NCI-H1092 treated with DMSO at 0.1 percent for 48 hours (cell line): ENCODE results near the gene NFKBIB.
A peak's percentile ranks its signal among the peaks of the same experiment; 100 is the strongest.
"Not testable (repeated sequence)": the region's sequence is repeated elsewhere in the genome, so short reads cannot be mapped to it uniquely, and the experiment has no call there.

Source experiments
- DNase-seq: peaks from one replicate; lab custom pipeline; 2025; lab: John Stamatoyannopoulos, UW

Gene NFKBIB

DNA sequence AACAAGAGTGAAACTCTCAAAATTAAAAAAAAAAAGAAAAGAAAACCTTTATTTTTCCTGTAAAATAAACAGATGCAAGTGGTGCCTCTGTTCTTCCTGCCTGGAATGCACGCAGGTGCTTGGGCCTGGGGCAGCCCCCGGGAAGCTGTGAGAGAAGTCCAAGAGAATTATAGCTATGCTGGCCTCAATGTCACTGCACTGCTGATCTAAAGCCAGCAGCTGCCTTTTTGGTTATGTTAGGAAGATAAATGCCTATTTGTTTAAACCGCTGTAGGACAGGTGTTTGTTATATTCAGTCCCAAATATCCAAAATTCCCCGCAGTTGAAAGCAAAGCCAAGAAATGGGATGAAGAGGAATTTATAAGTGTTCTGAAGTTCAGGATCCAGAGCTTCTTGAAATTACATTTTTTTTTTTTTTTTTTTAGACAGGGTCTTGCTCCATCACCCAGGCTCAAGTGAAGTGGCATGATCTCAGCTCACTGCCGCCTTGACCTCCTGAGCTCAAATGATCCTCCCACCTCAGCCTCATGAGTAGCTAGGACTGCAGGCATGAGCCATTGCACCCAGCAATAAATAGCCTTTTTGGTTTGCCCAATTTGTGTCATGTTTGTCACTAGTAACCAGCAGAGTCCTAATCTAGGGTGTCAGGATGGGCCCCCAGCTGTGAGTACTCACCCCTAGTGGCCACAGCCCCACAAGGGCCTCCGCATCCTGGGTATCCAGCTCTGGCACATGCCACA is 23.9 kb upstream of the NFKBIB start:
- DNase-seq = no peak

DNA sequence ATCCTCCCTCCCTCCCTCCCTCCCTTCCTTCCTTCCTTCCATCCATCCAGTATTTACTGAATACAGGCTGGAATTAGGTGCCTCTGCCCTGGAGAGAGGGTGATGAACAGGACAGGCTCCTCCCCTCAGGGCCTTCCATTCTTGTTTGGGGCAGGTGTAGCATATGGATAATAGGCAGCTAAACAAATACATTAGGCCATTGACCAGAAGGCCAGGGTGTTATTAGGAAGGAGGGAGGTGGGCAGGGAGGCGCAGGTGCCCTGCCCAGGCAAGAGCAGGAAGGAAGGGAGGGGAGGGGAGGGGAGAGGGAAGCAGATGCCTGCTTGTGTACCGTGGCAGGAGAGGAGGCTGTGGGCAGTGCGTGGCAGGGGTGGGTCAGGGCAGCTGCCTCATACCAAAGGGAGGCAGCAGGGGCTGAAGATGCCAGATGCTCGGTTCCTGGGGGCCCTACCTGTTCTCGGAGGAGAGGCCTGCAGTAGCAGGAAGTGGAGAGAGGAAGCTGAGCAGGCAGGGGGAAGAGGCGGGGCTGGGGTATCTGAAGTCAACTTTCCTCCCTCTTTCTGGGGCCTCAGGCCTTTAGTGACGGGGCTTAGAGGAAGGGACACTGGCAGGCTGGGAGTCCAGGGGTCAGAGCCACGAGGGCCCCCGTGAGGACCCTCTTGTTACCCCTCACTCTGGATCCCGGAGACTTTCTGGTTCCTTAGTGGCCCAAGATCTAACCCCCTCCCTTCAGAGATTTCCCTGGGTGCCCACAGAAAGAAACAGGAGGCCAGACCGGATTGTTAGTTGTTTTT is 21.8 kb upstream of the NFKBIB start, which contains the start of gene RINL:
Gene RINL (minus strand): TSS at position 495 of the 794 bp plus-strand sequence. CDS start 1,533 bp downstream, outside the sequence.
- peak; percentile 65 for DNase-seq

DNA sequence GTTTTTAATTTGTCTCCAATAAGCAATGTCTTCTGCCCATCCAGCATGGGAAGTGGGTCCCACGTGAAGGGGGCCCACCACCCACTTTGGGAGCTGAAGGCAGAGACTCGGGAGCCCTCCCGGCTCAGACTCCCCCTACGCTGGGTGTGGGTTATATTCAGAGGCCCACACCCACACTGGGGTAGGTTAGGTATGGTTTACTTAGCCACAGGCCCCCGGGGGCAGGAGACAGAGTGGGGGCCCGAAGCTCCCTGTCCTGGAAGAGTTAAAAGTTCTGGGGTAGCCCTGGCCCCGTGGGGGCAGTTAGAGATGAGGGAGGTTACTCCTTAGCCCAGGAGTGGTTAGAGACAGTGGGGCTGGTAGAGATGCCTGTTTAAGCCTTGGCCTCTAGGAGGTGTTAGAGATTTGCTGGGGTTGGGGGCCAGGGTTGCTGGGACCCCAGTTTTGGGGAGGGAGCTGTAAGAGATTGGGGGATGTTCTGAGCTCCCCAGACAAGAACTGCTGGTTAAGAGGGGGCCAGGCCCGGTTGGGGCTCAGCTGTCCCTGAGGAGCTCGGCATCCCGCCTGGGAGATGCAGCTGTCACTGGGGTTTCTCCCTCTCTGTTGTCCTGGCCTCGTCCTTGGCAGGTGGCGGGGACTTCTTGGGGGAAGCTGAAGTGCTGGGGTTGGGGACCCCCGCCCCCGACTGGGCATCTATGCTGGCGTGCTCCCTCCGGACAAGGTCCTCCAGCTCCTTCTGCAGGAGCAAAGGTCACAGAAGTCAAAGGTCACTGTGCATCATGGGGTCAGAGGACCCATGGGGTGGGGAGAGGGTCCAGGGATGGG is 21.0 kb upstream of the NFKBIB start:
- no peak for DNase-seq

DNA sequence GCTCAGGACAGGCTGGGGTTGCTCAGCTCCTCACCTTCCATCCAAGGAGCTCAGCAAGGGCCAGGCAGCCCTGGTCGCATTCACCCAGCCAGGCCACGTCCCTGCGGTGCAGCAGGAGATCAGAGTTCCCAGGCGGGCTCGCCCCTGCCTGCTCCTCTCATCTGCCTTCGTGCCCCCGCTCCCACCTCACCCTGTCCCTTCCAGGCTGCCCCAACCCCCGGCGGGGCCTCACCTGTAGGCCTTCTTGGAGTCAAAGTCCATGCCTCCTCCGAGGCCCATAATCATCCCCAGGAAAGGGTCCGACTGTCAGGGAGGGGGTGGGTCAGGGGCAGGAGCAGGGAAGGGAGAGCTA is 20.4 kb upstream of the NFKBIB start:
- DNase-seq = no peak

DNA sequence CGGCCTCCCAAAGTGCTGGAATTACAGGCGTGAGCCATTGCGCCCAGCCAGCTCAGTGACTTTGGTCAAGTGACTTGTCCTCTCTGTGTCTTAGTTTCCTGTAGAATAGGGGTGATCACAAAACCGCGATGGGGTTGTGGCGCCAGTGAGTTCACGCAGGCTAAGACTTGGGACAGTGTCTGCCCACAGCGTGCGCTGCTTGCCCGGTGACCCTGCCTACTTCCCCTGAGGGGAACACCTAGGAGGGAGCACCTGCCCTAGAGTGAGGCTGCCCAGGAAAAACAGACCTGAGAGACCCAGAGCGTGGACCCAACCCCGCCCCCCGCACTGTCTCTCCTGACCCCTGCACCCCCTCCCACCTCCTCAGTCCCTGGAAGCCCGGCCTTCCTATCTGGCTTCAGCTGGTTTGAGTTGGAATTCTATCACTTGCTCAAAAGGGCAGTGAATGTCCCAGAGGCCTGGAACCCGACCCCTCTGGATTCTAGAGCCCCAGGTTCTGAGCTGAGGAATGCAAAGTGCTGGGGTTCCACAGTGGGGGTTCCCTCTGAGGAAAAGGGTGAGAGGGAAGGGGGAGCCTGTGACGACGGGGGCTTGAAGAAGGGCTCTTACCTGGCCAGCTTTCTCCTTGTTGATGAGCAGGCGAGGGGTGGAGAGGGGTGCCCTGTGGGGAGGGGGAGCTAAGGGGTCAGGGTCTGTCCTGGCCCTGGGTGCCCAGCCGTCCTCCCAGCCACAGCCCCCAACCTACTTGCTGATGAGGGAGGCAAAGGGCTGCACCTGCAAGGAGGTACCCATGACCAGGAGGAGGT is 19.5 kb upstream of the NFKBIB start:
- DNase-seq = no peak

DNA sequence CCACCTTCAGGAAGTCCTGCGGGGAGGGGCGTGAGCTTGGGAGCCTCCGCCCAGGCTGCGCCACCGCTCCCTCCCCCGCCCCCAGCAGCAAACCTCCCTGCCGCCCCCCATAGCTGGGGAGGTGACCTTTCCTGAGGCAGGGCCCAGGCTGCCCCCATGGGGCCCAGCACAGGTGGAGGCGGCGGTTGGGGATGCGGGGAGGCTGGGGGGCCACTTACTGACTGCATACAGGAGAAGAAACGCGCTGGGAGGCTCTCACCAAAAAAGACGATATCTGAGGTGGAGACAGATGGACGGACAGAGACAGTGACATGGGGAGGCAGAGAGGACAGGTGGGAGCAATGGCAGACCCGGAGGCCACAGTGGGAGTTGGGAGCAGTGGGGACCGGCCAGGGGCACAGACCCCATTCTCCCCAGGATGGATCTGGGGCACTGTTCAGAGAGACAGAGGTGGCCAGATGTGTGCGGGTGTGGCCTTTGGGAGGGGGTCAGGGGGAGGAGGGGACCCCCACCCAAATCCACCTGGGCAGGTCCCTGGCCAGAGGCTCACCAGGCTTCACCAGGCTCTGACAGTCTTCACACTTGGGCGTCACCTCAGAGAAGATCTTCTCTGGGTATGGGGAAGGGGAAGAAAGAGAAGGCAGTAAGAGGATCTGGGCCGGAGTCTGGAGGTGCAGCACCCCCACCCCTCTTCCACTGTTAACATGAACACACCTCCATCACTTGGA is 18.7 kb upstream of the NFKBIB start:
- DNase-seq = no peak

DNA sequence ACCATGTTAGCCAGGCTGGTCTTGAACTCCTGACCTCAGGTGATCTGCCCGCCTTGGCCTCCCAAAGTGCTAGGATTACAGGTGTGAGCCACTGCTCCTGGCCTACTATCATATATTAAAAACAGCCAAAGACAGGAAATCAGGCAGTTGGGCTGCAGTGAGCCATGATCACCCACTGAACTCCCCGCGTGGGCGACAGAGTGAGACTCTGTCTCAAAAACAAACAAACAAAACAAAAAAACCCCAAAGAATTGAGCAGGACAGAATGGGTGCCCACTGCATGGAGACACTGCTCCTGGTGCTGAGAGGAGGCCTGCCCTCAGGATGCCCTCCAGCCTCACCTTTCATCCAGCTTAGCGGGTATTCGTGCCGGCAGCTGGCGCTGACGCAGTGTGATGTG is 16.5 kb upstream of the NFKBIB start:
- no peak for DNase-seq

DNA sequence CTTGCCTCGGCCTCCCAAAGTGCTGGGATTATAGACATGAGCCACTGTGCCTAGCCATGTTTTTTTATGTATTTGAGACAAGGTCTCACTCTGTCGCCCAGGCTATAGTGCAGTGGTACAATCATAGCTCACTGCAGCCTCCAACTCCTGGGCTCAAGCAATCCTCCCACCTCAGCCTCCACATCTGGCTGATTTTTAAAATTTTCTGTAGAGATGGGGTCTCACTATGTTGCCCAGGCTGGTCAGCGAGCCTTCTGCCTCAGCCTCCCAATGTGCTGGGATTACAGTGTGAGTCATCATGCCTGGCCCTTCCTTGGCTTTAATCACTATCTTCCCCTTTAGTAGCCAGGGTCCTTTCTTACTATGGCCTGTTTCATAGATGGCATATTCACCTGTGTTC is 15.1 kb upstream of the NFKBIB start:
- DNase-seq = not testable (repeated sequence)

DNA sequence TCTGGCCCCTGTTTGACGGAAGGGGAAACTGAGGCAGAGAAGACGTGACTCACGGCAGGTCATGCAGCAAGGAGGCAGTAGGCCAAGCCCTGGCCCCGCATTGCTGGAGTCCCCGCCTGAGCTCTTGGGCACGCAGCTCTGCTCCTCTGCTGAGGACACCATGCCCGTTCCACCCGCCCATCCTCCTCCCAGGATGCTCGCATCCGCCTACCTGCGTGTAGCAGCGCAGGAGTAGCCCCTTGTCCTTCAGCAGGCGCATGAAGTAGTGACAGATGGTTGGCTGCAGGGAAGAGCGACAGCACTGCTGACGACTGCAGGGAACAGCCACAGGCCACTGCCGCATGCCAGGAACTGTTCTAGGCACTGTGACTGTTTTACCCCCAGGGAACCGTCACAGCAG is 10.9 kb upstream of the NFKBIB start:
- no peak for DNase-seq

DNA sequence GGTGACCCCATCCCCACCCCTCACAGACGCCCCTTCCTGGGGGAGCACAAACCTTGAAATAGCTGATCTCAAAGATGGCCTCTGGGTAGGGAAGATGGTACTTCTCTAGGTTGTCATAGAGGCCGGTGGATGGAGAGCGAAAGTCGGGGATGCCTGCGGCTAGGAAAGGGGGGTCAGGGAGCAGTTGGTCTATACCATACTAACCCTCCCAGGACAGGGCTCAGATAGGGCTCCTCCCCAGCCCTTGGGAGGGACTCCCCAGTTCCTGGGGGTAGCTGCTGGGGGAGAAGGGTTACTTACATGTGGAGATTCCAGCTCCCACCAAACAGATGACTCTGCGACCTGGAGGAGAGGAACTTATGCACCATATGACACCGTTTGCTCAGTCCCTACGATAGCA is 10.0 kb upstream of the NFKBIB start:
- no peak for DNase-seq

DNA sequence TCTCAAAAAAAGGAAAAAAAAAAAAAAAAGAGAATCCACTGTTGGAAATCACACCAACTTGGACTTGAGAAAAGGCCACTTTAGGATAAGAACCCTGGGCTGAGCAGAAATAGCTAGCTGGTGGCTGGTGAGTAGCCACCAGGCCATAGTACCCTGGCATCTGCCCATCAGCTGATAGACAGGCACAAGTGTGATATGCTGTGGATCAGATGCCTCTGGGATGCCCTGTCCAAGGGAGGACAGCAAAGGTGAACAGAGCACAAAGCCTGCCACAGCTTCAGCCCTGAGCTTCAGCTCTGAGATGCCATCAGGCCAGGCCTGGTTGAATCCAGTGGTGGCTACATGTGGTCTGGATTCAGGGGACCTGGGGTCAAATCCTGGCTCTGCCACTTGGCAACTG is 9.1 kb upstream of the NFKBIB start:
- DNase-seq = no peak

DNA sequence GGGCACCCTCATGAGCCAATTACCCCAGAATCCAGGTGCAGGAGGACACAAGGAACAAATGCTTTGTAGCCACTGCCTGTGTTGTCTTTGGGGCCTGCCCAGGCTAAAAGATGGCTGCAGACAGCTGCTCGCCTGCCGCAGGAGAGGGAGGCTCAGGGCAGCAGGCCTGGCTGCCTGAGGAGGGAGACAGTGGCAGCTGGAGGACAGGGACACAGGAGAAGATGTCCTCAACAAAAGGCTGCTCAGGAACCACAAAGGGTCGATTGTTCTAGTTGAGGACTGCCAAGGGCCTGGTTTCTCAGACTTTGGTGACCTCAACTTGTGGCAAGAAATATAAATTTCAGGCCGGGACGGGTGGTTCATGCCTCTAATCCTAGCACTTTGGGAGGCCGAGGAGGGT is 8.0 kb upstream of the NFKBIB start:
- no peak for DNase-seq

DNA sequence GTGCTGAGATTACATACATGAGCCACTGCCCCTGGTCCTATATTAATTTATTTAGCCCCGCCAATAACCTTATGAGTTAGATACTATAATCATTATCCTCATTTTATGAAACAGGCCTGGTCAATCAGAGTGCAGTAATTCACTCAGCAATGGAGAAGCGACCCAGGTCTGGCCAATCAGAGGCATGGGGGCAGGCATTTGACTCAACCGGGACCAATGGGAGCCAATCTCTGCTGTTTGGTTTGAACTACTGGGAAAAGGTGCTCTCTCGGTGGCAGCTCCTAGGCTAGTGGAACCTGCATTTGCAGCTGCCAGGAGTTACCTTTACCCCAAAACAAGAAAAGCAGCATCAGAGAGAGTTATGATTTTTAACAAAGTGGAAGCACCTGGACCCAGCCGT is 6.9 kb upstream of the NFKBIB start:
- DNase-seq = no peak

DNA sequence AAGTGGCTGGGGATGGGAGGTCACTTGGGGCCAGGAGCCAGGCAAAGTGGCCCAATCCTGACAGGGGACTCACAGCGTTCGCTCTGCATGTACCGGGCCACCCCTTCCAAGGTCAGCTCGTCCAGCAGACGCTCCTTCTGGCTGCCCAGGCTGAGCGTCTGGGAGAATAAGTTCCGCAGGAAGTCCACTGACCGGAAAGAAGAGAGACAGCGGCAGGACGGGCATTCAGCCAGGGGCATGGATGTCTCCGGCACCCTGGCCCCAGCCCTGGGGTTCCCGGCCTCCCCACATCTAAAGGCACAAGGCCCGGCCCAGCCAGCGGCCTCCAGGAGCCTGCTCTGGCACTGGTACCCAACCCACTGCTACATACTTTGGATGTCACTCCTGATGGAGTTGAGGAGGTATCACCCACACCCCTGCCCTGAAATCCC is 6.4 kb upstream of the NFKBIB start:
- DNase-seq = no peak

DNA sequence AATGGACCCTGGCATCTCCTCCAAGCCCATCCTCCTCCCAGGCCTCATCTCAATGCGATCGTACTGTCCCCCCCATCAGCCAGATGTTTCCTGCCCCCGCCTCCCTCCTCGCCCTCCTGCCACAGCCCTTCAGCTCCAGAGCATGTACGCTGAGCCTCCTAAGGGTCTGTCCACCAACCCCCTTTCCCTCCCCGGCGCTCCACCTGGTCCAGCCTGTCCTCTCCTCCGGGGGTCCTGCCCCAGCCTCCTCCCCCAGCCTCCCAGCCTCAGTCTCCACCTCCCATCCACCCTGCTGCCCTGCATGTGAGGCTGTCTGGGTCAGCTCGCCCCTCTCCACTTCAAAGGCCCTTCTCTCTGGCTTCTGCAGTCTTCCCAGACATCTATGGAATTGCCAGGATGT is 4.8 kb upstream of the NFKBIB start:
- DNase-seq = no peak

DNA sequence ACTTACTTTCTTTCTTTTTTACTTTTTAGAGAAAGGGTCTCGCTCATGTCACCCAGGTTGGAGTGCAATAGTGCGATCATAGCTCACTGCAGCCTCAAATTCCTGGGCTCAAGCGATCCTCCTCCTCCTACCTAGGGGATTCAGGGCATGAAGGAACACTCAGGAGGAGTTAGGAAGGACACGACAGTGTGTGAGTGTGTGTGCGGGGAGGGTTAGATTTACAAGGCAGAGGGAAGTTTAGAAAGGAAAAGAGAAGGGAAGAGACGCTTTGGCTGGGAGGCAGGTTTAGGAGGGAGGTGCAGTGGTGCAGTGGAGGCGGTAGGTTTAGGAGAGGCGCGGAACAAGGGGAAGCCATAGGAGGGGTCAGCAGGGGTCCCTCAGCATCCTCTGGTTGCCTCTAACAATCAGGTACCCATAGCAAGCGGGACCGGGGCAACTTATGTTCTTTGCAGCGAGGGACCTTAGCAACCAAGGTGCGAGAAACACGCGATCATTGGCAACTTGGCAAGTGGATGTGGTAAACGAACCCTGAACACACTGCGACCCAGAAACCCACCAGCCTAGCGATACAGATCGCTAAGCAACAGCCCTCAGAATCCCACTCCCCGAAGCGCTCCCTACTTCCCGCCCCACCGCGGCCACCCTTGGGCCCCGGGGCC is 852 bp upstream of the NFKBIB start:
- DNase-seq = no peak

DNA sequence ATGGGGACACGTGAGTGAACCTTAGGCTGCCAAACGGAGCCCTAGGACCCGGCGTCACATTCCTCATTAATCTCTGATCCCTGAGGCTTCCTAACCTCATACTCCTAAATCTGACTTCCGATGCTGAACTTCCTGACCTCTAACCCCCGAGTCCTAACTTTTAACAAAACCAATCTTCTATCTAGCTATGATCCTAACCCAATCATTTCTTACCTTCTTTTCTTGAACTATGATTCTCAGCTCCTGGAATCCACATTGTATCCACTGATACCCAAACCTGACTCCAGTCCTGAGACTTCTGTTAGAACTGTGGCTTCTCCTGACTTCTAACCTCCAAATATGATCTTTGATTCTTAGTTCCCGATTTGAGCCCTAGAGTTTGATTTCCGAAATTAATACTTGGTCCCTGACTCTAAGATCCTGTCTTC is 447 bp downstream of the NFKBIB start:
- DNase-seq = peak; percentile 34

DNA sequence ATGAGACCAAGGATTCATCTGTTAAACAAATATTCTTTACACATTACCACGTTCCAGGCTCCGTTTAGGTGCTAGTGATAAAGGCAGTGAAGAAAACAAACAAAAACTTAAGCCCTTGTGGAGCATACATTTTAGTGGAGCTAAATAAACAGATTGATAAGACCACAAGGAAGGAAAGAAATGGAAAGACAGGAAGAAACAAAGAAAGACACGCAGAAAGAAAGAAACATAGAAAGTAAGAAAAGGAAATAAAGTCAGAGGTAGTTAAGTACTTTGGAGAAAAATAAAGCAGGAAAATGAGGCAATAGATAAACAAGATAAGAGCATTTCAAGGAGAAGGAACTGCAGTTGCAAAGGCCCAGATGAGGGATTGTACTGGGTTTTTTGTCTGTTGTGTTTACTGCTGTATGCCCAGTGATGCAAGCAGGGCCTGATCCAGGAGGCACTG is 998 bp downstream of the NFKBIB start:
- no peak for DNase-seq

DNA sequence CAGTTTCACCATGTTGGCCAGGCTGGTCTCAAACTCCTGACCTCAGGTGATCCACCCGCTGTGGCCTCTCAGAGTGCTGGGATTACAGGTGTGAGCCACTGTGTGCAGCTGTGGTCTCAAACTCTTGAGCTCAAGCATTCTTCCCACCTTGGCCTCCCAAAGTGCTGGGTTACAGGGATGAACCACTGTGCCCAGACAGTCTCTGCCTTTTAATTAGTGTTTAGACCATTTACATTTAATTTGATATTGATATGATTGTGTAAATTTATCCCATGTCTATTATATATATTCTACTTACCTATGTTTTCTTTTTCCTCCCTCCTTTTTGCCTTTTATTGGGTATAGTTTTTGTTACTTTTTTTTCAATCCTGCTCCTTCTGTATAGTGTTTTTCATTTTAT is 1.9 kb downstream of the NFKBIB start:
- DNase-seq = no peak
